GM13977 (cell line): ENCODE results near the gene XRCC3.

Experiments
- DNase-seq: peaks from one replicate; pipeline ENCODE4 v3.0.0; 2012; ENCODE audit warnings: low spot score
- in situ Hi-C: fragments of 300-500 bp; cut with MboI; formaldehyde crosslinking; loops from one replicate; pipeline ENCODE4 v1.12.0; 2022; ENCODE audit warnings: low sequenced_read_pairs, low pct_unique_long_range_greater_than_20kb, mixed read lengths, inconsistent platforms; ENCODE audit not compliant: unreplicated experiment
- TF ChIP-seq, protein P1 (sequence below): IDR thresholded peaks from 2 replicates; pipeline ENCODE4 v1.5.1; 2012; ENCODE audit warnings: mild to moderate bottlenecking, control low read depth; ENCODE audit not compliant: insufficient read depth; ENCODE audit errors: extremely low read depth, missing control alignments

Gene XRCC3

DNA sequence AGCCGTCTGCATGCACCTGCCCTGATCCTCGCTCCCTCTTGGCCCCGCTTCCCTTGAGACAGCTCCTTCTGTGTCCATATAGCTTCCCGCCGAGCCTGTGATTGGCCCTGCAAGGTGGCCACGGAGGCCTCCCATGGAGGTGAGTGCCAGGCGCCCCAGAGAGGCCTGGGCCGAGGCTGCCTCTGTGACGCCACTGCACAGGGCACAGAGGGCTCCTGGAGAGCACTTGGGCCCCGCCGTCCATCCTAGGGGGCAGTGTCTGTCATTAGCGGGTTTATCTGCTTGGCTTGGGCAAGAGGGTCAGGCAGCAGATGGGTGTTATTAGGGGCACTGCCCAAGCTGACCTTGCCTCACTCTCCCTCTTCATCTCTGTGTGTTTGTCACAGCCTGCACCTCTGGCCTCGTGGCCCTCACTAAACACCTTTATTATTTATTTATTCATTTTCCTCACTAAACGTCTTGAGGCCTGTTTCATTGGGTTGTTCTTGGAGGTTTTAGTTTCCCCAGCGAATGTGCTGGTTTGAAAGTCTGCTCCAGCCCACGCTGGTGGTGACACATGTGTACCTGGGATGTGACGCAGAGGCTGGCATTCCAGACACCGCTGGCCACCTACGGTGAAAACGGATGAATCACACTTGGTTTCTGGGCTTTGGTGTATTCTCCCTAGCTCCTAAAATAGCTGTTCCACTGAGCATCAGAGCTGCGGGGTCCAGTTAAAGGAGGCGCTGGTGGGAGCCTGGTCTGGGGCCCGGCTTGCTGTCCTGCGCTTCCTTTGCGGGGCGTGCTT lies 6.3 kb upstream of the XRCC3 start:
- TF ChIP-seq, protein P1, sequence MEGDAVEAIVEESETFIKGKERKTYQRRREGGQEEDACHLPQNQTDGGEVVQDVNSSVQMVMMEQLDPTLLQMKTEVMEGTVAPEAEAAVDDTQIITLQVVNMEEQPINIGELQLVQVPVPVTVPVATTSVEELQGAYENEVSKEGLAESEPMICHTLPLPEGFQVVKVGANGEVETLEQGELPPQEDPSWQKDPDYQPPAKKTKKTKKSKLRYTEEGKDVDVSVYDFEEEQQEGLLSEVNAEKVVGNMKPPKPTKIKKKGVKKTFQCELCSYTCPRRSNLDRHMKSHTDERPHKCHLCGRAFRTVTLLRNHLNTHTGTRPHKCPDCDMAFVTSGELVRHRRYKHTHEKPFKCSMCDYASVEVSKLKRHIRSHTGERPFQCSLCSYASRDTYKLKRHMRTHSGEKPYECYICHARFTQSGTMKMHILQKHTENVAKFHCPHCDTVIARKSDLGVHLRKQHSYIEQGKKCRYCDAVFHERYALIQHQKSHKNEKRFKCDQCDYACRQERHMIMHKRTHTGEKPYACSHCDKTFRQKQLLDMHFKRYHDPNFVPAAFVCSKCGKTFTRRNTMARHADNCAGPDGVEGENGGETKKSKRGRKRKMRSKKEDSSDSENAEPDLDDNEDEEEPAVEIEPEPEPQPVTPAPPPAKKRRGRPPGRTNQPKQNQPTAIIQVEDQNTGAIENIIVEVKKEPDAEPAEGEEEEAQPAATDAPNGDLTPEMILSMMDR, result no peak
- in situ Hi-C loops, result no loop called here
- DNase-seq, result no peak

DNA sequence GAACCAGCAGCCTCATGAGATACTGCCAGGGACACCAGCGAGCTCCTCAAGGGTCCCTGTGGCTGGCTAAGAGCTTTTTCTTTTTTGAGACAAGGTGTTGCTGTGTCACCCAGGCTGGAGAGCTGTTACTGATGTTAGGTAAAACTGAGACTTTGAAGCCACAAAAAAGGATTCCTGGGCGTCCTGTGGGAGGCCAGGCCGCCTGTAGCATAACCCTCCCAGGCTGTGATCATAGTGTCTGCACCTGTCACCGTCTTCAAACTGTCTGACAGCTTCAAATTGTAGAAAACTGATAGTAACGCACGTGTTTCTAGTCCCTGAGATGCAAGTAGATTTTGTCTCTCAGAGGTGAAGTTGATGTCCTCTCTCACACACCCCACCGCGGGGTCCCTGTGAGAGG lies 4.5 kb upstream of the XRCC3 start:
- no peak for DNase-seq
- TF ChIP-seq, protein P1, result no peak
- in situ Hi-C loops, result no loop called here

DNA sequence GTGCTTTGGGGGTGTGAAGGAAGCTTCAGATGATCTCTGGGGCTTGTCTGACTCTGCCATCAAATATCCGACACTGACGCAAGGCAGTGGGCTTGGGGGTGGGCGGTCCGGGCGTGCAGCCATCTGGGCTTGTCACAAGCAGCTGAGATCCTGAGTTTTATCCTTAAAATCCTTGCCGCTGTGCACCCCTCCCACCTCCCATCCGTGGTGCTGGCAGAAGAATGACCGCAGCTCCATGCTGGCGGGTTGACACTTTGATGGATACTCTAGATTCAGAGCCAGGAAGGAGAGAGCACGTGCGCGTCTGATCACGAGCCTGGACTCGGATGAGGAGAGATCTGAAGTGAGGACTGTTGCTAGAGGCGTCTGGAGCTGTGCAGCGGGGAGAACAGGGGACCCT lies 3.3 kb upstream of the XRCC3 start:
- DNase-seq, result no peak
- TF ChIP-seq, protein P1, result no peak
- in situ Hi-C loops, result no loop called here

DNA sequence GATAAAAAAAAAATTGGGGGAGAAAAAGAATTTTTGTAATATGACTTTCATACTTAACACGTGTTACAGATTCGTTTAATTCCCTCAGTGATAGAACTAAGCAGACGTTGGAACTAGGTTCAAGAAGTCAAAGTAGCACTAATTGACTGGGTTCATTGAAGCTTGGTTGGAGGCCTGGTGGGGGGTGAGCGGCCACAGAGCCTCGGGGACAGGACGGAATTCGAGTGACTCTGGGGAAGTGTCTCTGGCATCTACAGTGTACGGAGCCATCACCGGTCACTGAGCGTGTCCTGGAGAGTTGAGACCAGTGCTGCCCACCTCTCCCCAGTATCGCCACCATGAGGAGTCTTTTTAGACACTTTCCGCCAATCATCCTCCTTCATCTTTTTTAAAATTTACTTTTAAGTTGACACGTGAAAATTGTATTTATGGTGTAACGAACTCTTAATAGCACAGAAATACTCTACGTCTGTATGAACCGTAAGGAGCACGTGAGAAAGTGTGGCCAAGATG lies 1.7 kb upstream of the XRCC3 start:
- TF ChIP-seq, protein P1, result no peak
- no peak for DNase-seq
- in situ Hi-C loops, result no loop called here

DNA sequence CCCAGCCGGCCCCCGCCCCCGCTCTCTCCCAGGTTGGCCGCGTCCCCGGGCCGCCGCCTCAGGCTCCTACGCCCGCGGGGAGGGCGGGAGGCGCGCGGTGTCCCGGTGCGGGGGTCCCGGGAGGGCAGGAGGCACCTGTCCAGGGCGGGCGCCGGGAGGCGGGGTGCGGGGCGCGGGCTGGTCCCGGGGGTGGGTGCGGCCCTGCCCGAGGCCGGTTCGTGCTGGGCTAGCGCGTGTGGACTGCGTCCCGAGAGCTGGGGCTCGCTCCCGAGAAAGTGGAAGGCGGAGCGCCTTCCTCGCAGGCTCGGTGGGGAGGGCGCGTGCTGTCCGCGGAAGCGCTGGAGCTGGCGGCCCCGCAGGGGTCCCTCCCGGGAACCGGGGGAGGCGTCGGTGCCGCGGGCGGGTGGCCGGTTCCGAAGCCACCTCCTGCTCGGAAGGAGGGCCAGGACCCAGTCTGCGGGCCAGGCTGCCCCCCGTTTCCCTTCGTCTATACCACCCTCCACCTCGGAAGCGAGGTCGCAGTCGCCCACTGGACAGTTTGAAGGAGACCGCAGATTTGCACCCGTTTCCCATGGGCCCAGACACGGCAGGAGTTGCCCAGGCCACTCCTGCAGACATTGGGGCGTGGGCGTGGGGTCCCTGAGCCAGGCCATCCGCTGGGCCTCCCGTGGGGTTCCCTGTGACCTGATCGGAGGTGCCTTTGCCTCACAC lies 995 bp upstream of the XRCC3 start:
- in situ Hi-C loops, result no loop called here
- peak; percentile 69 for DNase-seq

DNA sequence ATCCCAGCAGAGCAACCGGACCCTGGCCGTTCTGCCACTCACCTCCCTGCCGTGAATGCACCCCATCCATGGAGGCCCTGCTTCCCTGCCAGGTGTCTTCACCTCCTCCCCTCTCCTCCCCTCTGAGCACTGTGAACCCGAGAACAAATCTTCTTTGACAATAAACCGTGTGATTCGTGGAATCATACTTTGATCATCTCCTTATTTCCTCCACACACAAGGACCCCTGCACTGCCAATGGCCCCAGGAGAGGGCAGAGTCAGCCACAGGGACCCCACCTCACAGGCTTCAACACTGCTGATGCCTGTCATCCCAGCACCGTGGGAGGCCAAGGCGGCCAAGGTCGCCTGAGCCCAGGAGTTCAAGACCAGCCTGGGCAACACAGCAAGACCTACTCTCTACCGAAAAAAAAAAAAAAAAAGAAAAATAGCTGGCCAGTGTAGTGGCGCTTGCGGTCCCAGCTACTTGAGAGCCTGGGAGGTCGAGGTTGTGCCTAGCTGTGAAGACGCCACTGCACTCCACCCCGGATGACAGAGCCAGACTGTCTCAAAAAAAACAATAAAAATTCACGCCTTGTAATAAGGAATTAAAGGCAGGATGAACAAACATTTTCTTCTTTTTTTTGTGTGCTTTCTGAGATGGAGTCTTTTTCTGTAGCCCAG lies 1.1 kb downstream of the XRCC3 start:
- no peak for DNase-seq
- in situ Hi-C loops, result no loop called here
- TF ChIP-seq, protein P1, result no peak

More for the DNA sequence above, 995 bp upstream of the XRCC3 start:
- TF ChIP-seq, protein P1, result no peak
